CD14-positive monocyte (primary cell): ENCODE measurements around the gene TSPAN10. TPM values are rescaled to one million over a fixed set of nuclear protein-coding genes. Genes with fewer than 3 reads are reported as not detected.

Source experiments
- DNase-seq, 3 donors: peaks; one replicate each; pipeline ENCODE4 v3.0.0-alpha.2; 2011 to 2022
- H2AFZ ChIP-seq: 2 replicates; pipeline ENCODE4 v1.6.0; 2012; ENCODE audit warnings: mild to moderate bottlenecking, low read depth, low read length, inconsistent platforms; ENCODE audit not compliant: insufficient read depth, poor library complexity, severe bottlenecking
- H3K27ac ChIP-seq, 2 donors: 1 replicate in 1 of 2; 2 replicates in 1 of 2; pipeline ENCODE4 v1.5.1; 2012 to 2013; ENCODE audit warnings: low read length in 2 of 2, control low read depth in 1 of 2, inconsistent platforms in 1 of 2, low read depth in 1 of 2, mild to moderate bottlenecking in 1 of 2
- H3K27me3 ChIP-seq, 2 donors: one replicate each; pipeline versions ENCODE4 v1.6.0 to v1.6.1; 2011 to 2013; ENCODE audit warnings: low read length in 2 of 2; ENCODE audit not compliant: control insufficient read depth in 2 of 2, insufficient read depth in 2 of 2
- H3K36me3 ChIP-seq, 2 donors: replicated peaks in 1 of 2; 1 replicate in 1 of 2; 2 replicates in 1 of 2; pipeline versions ENCODE4 v1.5.1 to v1.6.1; 2012 to 2013; ENCODE audit warnings: low read length in 2 of 2, control low read depth in 1 of 2, inconsistent platforms in 1 of 2, mild to moderate bottlenecking in 1 of 2; ENCODE audit not compliant: insufficient read depth in 2 of 2, control insufficient read depth in 1 of 2
- H3K4me1 ChIP-seq, 2 donors: 1 replicate in 1 of 2; 2 replicates in 1 of 2; pipeline versions ENCODE4 v1.5.1 to v1.6.1; 2012 to 2013; ENCODE audit warnings: low read length in 2 of 2, control low read depth in 1 of 2, inconsistent platforms in 1 of 2, mild to moderate bottlenecking in 1 of 2, moderate library complexity in 1 of 2; ENCODE audit not compliant: insufficient read depth in 2 of 2, control insufficient read depth in 1 of 2
- H3K4me2 ChIP-seq: replicated peaks from 2 replicates; pipeline ENCODE3; 2012; ENCODE audit warnings: low read length, moderate library complexity, mild to moderate bottlenecking; ENCODE audit not compliant: poor library complexity, severe bottlenecking; ENCODE audit errors: extremely low read depth
- H3K4me3 ChIP-seq, 3 experiments: fragments of 200-600 bp in 1 of 3; sonication (generic) in 1 of 3; replicated peaks in 1 of 3; 1 replicate in 2 of 3; 2 replicates in 1 of 3; pipeline ENCODE4 v1.5.1; 2011 to 2013; ENCODE audit warnings: low read length in 3 of 3, mild to moderate bottlenecking in 3 of 3, control low read depth in 2 of 3, low read depth in 2 of 3, inconsistent platforms in 1 of 3, moderate library complexity in 1 of 3
- H3K79me2 ChIP-seq: 2 replicates; pipeline ENCODE4 v1.6.0; 2012; ENCODE audit warnings: mild to moderate bottlenecking, control low read depth, inconsistent platforms, low read length, moderate library complexity; ENCODE audit not compliant: insufficient read depth
- H3K9ac ChIP-seq: 2 replicates; pipeline ENCODE4 v1.6.0; 2017; ENCODE audit warnings: low read length, mild to moderate bottlenecking; ENCODE audit not compliant: insufficient read depth, poor library complexity, severe bottlenecking
- H3K9me3 ChIP-seq, 2 donors: replicated peaks in 1 of 2; 1 replicate in 1 of 2; 2 replicates in 1 of 2; pipeline versions ENCODE4 v1.5.1 to v1.6.1; 2012 to 2013; ENCODE audit warnings: low read length in 2 of 2, control low read depth in 1 of 2; ENCODE audit not compliant: control insufficient read depth in 1 of 2, insufficient read depth in 1 of 2
- H4K20me1 ChIP-seq: 2 replicates; pipeline ENCODE4 v1.6.0; 2012; ENCODE audit warnings: mild to moderate bottlenecking, low read length, control low read depth, moderate library complexity; ENCODE audit not compliant: insufficient read depth
- H3K27ac Mint-ChIP-seq, 7 donors: one replicate each; pipeline ENCODE4 v1.8.0; 2020; ENCODE audit warnings: mild to moderate bottlenecking in 7 of 7, mixed read lengths in 7 of 7, moderate library complexity in 6 of 7, inconsistent platforms in 2 of 7
- H3K27me3 Mint-ChIP-seq, 3 donors: one replicate each; pipeline ENCODE4 v1.8.0; 2021 to 2022; ENCODE audit warnings: low read depth in 3 of 3, mild to moderate bottlenecking in 3 of 3, mixed read lengths in 3 of 3, moderate library complexity in 3 of 3, inconsistent platforms in 1 of 3
- H3K36me3 Mint-ChIP-seq, 2 donors: one replicate each; pipeline ENCODE4 v1.8.0; 2020; ENCODE audit warnings: mixed read lengths in 2 of 2, inconsistent platforms in 1 of 2, mild to moderate bottlenecking in 1 of 2
- H3K4me1 Mint-ChIP-seq: one replicate; pipeline ENCODE4 v1.8.0; 2020; ENCODE audit warnings: mild to moderate bottlenecking, mixed read lengths
- H3K4me3 Mint-ChIP-seq, 2 donors: one replicate each; pipeline ENCODE4 v1.8.0; 2020; ENCODE audit warnings: mild to moderate bottlenecking in 2 of 2, mixed read lengths in 2 of 2, moderate library complexity in 1 of 2
- H3K9me3 Mint-ChIP-seq, 7 donors: one replicate each; pipeline ENCODE4 v1.8.0; 2020 to 2022; ENCODE audit warnings: mixed read lengths in 7 of 7, mild to moderate bottlenecking in 6 of 7, moderate library complexity in 6 of 7, inconsistent platforms in 2 of 7
- CTCF ChIP-seq: fragments of 200-600 bp; IDR thresholded peaks from one replicate; pipeline ENCODE4 v1.8.0; 2022; ENCODE audit warnings: antibody characterized with exemption, mild to moderate bottlenecking
- WGBS: methylation state at CpG from one replicate; pipeline ENCODE4 v1.1.5; 2013; ENCODE audit warnings: missing lambda C conversion rate; ENCODE audit not compliant: insufficient coverage; 5-methylcytosine and 5-hydroxymethylcytosine counted together
- intact Hi-C, 2 donors: fragments of 100-400 bp; cut with micrococcal nuclease; formaldehyde crosslinking; loops; one replicate each; pipeline versions ENCODE4 v1.15.0 to v1.15.1; 2023
- polyA plus RNA-seq, 3 donors: library from polyadenylated mRNA; depleted of rRNA in 1 of 3; unstranded in 2 of 3; stranded (reverse) in 1 of 3; fragments of 300-500 nt in 2 of 3; fragments of >200 nt in 1 of 3; fragmentation: Illumina TruSeq in 2 of 3; gene quantifications; 1 replicate in 2 of 3; 2 replicates in 1 of 3; pipeline ENCODE4 v1.2.3, GENCODE V29; 2012 to 2021

The TSPAN10 gene
- polyA plus RNA-seq, 3 donors, result not detected

- H3K4me1 ChIP-seq, result peaks cover 22 to 25% of the 10 kb centered on the region in 2 donors
- Mint-ChIP-seq H3K9me3 (no peaks in the 10 kb centered on the region), H3K36me3 (peaks cover 25 to 40% of the 10 kb centered on the region in 2 donors), H3K4me1 (peaks cover 25% of the 10 kb centered on the region), H3K4me3 (peak overlapping the region; percentile 84 to 91), H3K27ac (peak overlapping the region in 6 of 7 donors; percentile 2 to 90 (median 73)), H3K27me3 (peaks cover 0 to 1% (median 0%) of the 10 kb centered on the region in 3 donors)
- no peak for TF ChIP-seq CTCF
- peak overlapping the region; percentile 84 to 99 (median 97) for H3K4me3 ChIP-seq
- H2AFZ ChIP-seq, result peak overlapping the region; percentile 93
- H3K36me3 ChIP-seq, result peaks cover 32 to 34% of the 10 kb centered on the region in 2 donors
- intact Hi-C loops, result loop anchor here (1.0 to 2.0 kb wide), 3 partner anchors 15 to 20 kb away; partner anchors contain the start of genes CCDC137 (in 1 of the 2), MRPL12 (in 1 of the 2) and OXLD1 (in 1 of the 2)
- 56% methylated on average over 18 of the region's 19 CpGs for WGBS
- DNase-seq, result no peak
- H3K9ac ChIP-seq, result peak overlapping the region; percentile 98
- H3K4me2 ChIP-seq, result peak overlapping the region; percentile 93
- H3K9me3 ChIP-seq, result no peaks in the 10 kb centered on the region
- H3K27ac ChIP-seq, result peak overlapping the region in 1 of 2 donors; percentile 94
- peaks cover 62% of the 10 kb centered on the region for H3K79me2 ChIP-seq
- peaks cover 38% of the 10 kb centered on the region for H4K20me1 ChIP-seq
- H3K27me3 ChIP-seq, result no peaks in the 10 kb centered on the region
These were observed 45.7 kb downstream of the TSPAN10 start for GRCh38 chr17:81682565-81683207.

GRCh38 chr17:81683208-81683583 is 46.2 kb downstream of the TSPAN10 start:
- H3K27me3 ChIP-seq, result no peaks in the 10 kb centered on the region
- peaks cover 22 to 25% of the 10 kb centered on the region in 2 donors for H3K4me1 ChIP-seq
- peak overlapping the region; percentile 93 for H2AFZ ChIP-seq
- Mint-ChIP-seq H3K36me3 (peaks cover 27 to 45% of the 10 kb centered on the region in 2 donors), H3K27me3 (peaks cover 0 to 1% (median 0%) of the 10 kb centered on the region in 3 donors), H3K27ac (peak overlapping the region in 6 of 7 donors; percentile 60 to 90 (median 86)), H3K4me3 (peak overlapping the region; percentile 84 to 91), H3K9me3 (no peaks in the 10 kb centered on the region), H3K4me1 (peaks cover 25% of the 10 kb centered on the region)
- peak overlapping the region; percentile 93 for H3K4me2 ChIP-seq
- H3K4me3 ChIP-seq, result peak overlapping the region; percentile 84 to 99 (median 97)
- peak overlapping the region; percentile 98 for H3K9ac ChIP-seq
- H3K36me3 ChIP-seq, result peaks cover 37 to 39% of the 10 kb centered on the region in 2 donors
- peak overlapping the region; percentile 28 to 94 for H3K27ac ChIP-seq
- peaks cover 67% of the 10 kb centered on the region for H3K79me2 ChIP-seq
- peaks cover 43% of the 10 kb centered on the region for H4K20me1 ChIP-seq
- intact Hi-C loops, result loop anchor here (1.0 to 2.0 kb wide), 3 partner anchors 16 to 20 kb away; partner anchors contain the start of genes CCDC137 (in 1 of the 2), MRPL12 (in 1 of the 2) and OXLD1 (in 1 of the 2)
- DNase-seq, result no peak
- under 1% methylated on average over 36 of the region's 37 CpGs for WGBS
- H3K9me3 ChIP-seq, result no peaks in the 10 kb centered on the region
- no peak for TF ChIP-seq CTCF
